Brain microvascular endothelial cell (primary cell): ENCODE data around the gene TAF12.
"Not testable (repeated sequence)": the region's sequence is repeated elsewhere in the genome, so short reads cannot be mapped to it uniquely, and the experiment has no call there.

Source experiments
- DNase-seq: peaks from one replicate; pipeline ENCODE4 v3.0.0-alpha.2; 2020
- H3K27ac ChIP-seq: fragments of 250-450 bp; sonication (Bioruptor Pico); 2 replicates; pipeline ENCODE4 v1.5.1; 2020; ENCODE audit warnings: mild to moderate bottlenecking, moderate library complexity
- H3K27me3 ChIP-seq: fragments of 250-450 bp; sonication (Bioruptor Pico); replicated peaks from 2 replicates; pipeline ENCODE4 v1.5.1; 2020; ENCODE audit warnings: mild to moderate bottlenecking
- H3K36me3 ChIP-seq: fragments of 250-450 bp; sonication (Bioruptor Pico); replicated peaks from 2 replicates; pipeline ENCODE4 v1.5.1; 2020; ENCODE audit warnings: mild to moderate bottlenecking
- H3K4me3 ChIP-seq: 2 replicates; pipeline ENCODE4 v1.5.1; 2011; ENCODE audit warnings: low read depth, mild to moderate bottlenecking, control low read depth, low read length, moderate library complexity
- CTCF ChIP-seq: IDR thresholded peaks from 2 replicates; pipeline ENCODE4 v1.5.1; 2011; ENCODE audit warnings: low read depth, mild to moderate bottlenecking, moderate library complexity, low read length, control low read depth, inconsistent platforms; ENCODE audit errors: missing control alignments
- in situ Hi-C: cut with HindIII; loops from 2 replicates; pipeline ENCODE4 v1.10.0; 2017; ENCODE audit warnings: low sequenced_read_pairs, low pct_ligation_motif_present

TAF12 gene

GRCh38 chr1:28602536-28603439, 40.1 kb downstream of the TAF12 start:
- peaks cover 14% of the 10 kb centered on the region for H3K36me3 ChIP-seq
- peak; percentile 82 for TF ChIP-seq CTCF
- H3K27ac ChIP-seq: no peak overlapping the region
- peak; percentile 75 for DNase-seq
- no peaks in the 10 kb centered on the region for H3K27me3 ChIP-seq
- H3K4me3 ChIP-seq: no peak overlapping the region
- in situ Hi-C loops: loop anchor here (25.0 kb wide), 1 partner anchor 215 kb away; no protein-coding TSS in a partner anchor

GRCh38 chr1:28601696-28602095, 41.2 kb downstream of the TAF12 start:
- TF ChIP-seq CTCF: no peak
- peak; percentile 90 for DNase-seq
- in situ Hi-C loops: loop anchor here (25.0 kb wide), 1 partner anchor 214 kb away; no protein-coding TSS in a partner anchor
- no peaks in the 10 kb centered on the region for H3K27me3 ChIP-seq
- H3K27ac ChIP-seq: peak overlapping the region; percentile 32
- no peak overlapping the region for H3K4me3 ChIP-seq
- peaks cover 10% of the 10 kb centered on the region for H3K36me3 ChIP-seq

GRCh38 chr1:28596276-28596675, 46.6 kb downstream of the TAF12 start:
- H3K27me3 ChIP-seq, H3K27ac ChIP-seq, DNase-seq, H3K4me3 ChIP-seq, in situ Hi-C loops, H3K36me3 ChIP-seq: not testable (repeated sequence)

- H3K27me3 ChIP-seq: no peaks in the 10 kb centered on the region
- H3K36me3 ChIP-seq: no peaks in the 10 kb centered on the region
- no peak for TF ChIP-seq CTCF
- no peak overlapping the region for H3K4me3 ChIP-seq
- in situ Hi-C loops: no loop called here
- DNase-seq: no peak
- no peak overlapping the region for H3K27ac ChIP-seq
Observed at GRCh38 chr1:28595412-28596191, 47.3 kb downstream of the TAF12 start.

- H3K4me3 ChIP-seq, in situ Hi-C loops, H3K27ac ChIP-seq, H3K36me3 ChIP-seq, DNase-seq, H3K27me3 ChIP-seq: not testable (repeated sequence)
Observed at GRCh38 chr1:28594686-28595411, 48.0 kb downstream of the TAF12 start.

GRCh38 chr1:28593988-28594356, 48.9 kb downstream of the TAF12 start:
- H3K27ac ChIP-seq, in situ Hi-C loops: not testable (repeated sequence)

More at GRCh38 chr1:28593988-28594356, 48.9 kb downstream of the TAF12 start:
- DNase-seq, H3K4me3 ChIP-seq, H3K36me3 ChIP-seq, H3K27me3 ChIP-seq: not testable (repeated sequence)
